ENCODE data around the gene ZNF503.

ZNF503 gene

GRCh38 chr10:75392271-75392670 lies 9.3 kb downstream of the ZNF503 start:
- POLR2A ChIA-PET (ENCODE audit: low non-redundant PET) = no interaction called here
- DNase-seq (ENCODE audit: low spot score) = no peak
- CTCF ChIA-PET = no interaction called here

GRCh38 chr10:75390178-75390577 lies 11.4 kb downstream of the ZNF503 start:
- CTCF ChIA-PET = no interaction called here
- no peak for DNase-seq (ENCODE audit: low spot score)
- no peak for TF ChIP-seq CTCF (conservative IDR thresholded peaks at IDR 0.05; ENCODE audit: low read depth)
- H3K27ac ChIP-seq = no peak overlapping the region
- POLR2A ChIA-PET (ENCODE audit: low non-redundant PET) = no interaction called here

More at GRCh38 chr10:75392271-75392670, 9.3 kb downstream of the ZNF503 start:
- H3K27ac ChIP-seq = no peak overlapping the region
- no peak for TF ChIP-seq CTCF (conservative IDR thresholded peaks at IDR 0.05; ENCODE audit: low read depth)

- TF ChIP-seq CTCF (conservative IDR thresholded peaks at IDR 0.05; ENCODE audit: low read depth) = no peak
- no peak for DNase-seq (ENCODE audit: low spot score)
- CTCF ChIA-PET = no interaction called here
- POLR2A ChIA-PET (ENCODE audit: low non-redundant PET) = no interaction called here
- no peak overlapping the region for H3K27ac ChIP-seq
Measured at GRCh38 chr10:75388082-75388481, 13.5 kb downstream of the ZNF503 start.

- no peak for DNase-seq (ENCODE audit: low spot score)
- POLR2A ChIA-PET (ENCODE audit: low non-redundant PET) = no interaction called here
- H3K27ac ChIP-seq = no peak overlapping the region
- TF ChIP-seq CTCF (conservative IDR thresholded peaks at IDR 0.05; ENCODE audit: low read depth) = no peak
- CTCF ChIA-PET = interaction anchor here (0.9 to 1.2 kb wide), 2 partner anchors 9 to 151 kb away, joined by 4 to 5 read pairs; partner anchors contain the start of gene COMTD1
Measured at GRCh38 chr10:75386128-75386527, 15.4 kb downstream of the ZNF503 start.

- ChIA-PET CTCF (interaction anchor here (0.7 to 1.1 kb wide), 3 partner anchors 19 to 85 kb away, joined by 3 read pairs; no protein-coding TSS in a partner anchor), POLR2A (ENCODE audit: low non-redundant PET) (no interaction called here)
- TF ChIP-seq CTCF (conservative IDR thresholded peaks at IDR 0.05; ENCODE audit: low read depth) = no peak
- no peak overlapping the region for H3K27ac ChIP-seq
- no peak for DNase-seq (ENCODE audit: low spot score)
Measured at GRCh38 chr10:75379817-75380216, 21.7 kb downstream of the ZNF503 start.

- CTCF ChIA-PET = interaction anchor here (0.5 to 1.1 kb wide), 4 partner anchors 16 to 445 kb away, joined by 3 read pairs; no protein-coding TSS in a partner anchor
- H3K27ac ChIP-seq = no peak overlapping the region
- TF ChIP-seq CTCF (conservative IDR thresholded peaks at IDR 0.05; ENCODE audit: low read depth) = no peak
- POLR2A ChIA-PET (ENCODE audit: low non-redundant PET) = no interaction called here
- DNase-seq (ENCODE audit: low spot score) = no peak
Measured at GRCh38 chr10:75379212-75379724, 22.3 kb downstream of the ZNF503 start.
